OCI-LY7 (cell line): ENCODE data around the gene RNF40.

Experiments
- EZH2phosphoT487 ChIP-seq: fragments of 200-600 bp; sonication (generic); IDR thresholded peaks from 2 replicates; pipeline ENCODE4 v1.6.1; 2018; ENCODE audit warnings: low read depth, borderline replicate concordance, mild to moderate bottlenecking, mixed run types, antibody characterized with exemption, low read length, moderate library complexity, mixed read lengths
- TF ChIP-seq, protein P1 (sequence below): fragments of 200-600 bp; sonication (generic); conservative IDR thresholded peaks from 2 replicates; pipeline ENCODE4 v1.5.1; 2014; ENCODE audit warnings: mild to moderate bottlenecking, antibody characterized with exemption, low read length, moderate library complexity, mixed read lengths

DNA sequence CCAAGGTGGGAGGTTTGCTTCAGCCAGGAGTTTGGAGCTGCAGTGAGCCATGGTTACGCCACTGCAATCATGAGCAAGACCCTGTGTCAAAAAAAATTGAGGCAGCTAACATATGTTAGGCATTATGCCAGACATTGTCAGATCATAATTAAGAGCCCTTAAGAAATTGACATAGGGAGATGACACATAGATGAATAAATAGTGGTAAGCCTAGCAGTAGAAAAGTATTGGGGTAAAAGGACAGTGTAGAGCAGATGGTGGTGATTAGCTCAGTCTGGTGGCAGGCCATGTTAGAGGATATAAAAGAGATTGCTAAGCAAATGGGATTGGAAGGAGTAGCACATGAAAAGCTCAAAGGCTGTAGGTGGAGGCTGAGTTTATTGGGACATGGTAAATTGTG lies 40.5 kb upstream of the RNF40 start:
- TF ChIP-seq, protein P1, sequence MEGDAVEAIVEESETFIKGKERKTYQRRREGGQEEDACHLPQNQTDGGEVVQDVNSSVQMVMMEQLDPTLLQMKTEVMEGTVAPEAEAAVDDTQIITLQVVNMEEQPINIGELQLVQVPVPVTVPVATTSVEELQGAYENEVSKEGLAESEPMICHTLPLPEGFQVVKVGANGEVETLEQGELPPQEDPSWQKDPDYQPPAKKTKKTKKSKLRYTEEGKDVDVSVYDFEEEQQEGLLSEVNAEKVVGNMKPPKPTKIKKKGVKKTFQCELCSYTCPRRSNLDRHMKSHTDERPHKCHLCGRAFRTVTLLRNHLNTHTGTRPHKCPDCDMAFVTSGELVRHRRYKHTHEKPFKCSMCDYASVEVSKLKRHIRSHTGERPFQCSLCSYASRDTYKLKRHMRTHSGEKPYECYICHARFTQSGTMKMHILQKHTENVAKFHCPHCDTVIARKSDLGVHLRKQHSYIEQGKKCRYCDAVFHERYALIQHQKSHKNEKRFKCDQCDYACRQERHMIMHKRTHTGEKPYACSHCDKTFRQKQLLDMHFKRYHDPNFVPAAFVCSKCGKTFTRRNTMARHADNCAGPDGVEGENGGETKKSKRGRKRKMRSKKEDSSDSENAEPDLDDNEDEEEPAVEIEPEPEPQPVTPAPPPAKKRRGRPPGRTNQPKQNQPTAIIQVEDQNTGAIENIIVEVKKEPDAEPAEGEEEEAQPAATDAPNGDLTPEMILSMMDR = no peak
- no peak for TF ChIP-seq EZH2phosphoT487
